ENCODE results near the gene MARCHF3.

GRCh38 chr5:126995039-126995438, 35.3 kb downstream of the MARCHF3 start:
- TF ChIP-seq FOXK2 (IDR thresholded peaks at IDR 0.05) (no peak), BHLHE40 (IDR thresholded peaks at IDR 0.05; ENCODE audit: borderline replicate concordance) (no peak), TARDBP (IDR thresholded peaks at IDR 0.05) (no peak), NFRKB (IDR thresholded peaks at IDR 0.05) (no peak), L3MBTL2 (conservative IDR thresholded peaks at IDR 0.05) (no peak), HDGF (IDR thresholded peaks at IDR 0.05; ENCODE audit: borderline replicate concordance) (no peak), ELF4 (IDR thresholded peaks at IDR 0.05) (no peak), FOXM1 (IDR thresholded peaks at IDR 0.05; ENCODE audit: borderline replicate concordance) (no peak), ZNF384 (IDR thresholded peaks at IDR 0.05) (no peak)
